Trophoblast cell (in vitro differentiated cells and primary cell): ENCODE measurements around the gene RESF1. TPM values are rescaled to one million over a fixed set of nuclear protein-coding genes. Genes with fewer than 3 reads are reported as not detected.

Source experiments
- DNase-seq, 2 donors: peaks; one replicate each; pipeline ENCODE4 v3.0.0-alpha.2; 2016
- H2AFZ ChIP-seq: 2 replicates; pipeline ENCODE4 v1.6.1; 2013; ENCODE audit warnings: low read length, moderate library complexity, mild to moderate bottlenecking; ENCODE audit not compliant: insufficient read depth, poor library complexity
- H2AK5ac ChIP-seq: 2 replicates; pipeline ENCODE4 v1.6.1; 2013; ENCODE audit warnings: mild to moderate bottlenecking, low read length
- H2BK120ac ChIP-seq: 2 replicates; pipeline ENCODE4 v1.6.1; 2013; ENCODE audit warnings: low read length, mild to moderate bottlenecking, moderate library complexity; ENCODE audit not compliant: insufficient read depth, poor library complexity
- H2BK12ac ChIP-seq: 2 replicates; pipeline ENCODE4 v1.6.1; 2013; ENCODE audit warnings: mild to moderate bottlenecking, low read length, moderate library complexity
- H2BK5ac ChIP-seq: 2 replicates; pipeline ENCODE4 v1.6.1; 2013; ENCODE audit warnings: low read length, low read depth, moderate library complexity, mild to moderate bottlenecking; ENCODE audit not compliant: poor library complexity
- H3K14ac ChIP-seq: 2 replicates; pipeline ENCODE4 v1.6.1; 2013; ENCODE audit warnings: mild to moderate bottlenecking, low read length
- H3K18ac ChIP-seq: 2 replicates; pipeline ENCODE4 v1.6.1; 2013; ENCODE audit warnings: mild to moderate bottlenecking, low read length
- H3K23ac ChIP-seq: 2 replicates; pipeline ENCODE4 v1.6.1; 2013; ENCODE audit warnings: low read length
- H3K27ac ChIP-seq: 2 replicates; pipeline ENCODE4 v1.5.1; 2013; ENCODE audit warnings: low read depth, mild to moderate bottlenecking, inconsistent platforms, low read length, moderate library complexity
- H3K27me3 ChIP-seq: 2 replicates; pipeline ENCODE4 v1.6.1; 2013; ENCODE audit warnings: inconsistent platforms, mild to moderate bottlenecking, low read length, moderate library complexity; ENCODE audit not compliant: insufficient read depth
- H3K36me3 ChIP-seq, 2 experiments: 1 replicate in 1 of 2; 2 replicates in 1 of 2; pipeline ENCODE4 v1.6.1; 2013; ENCODE audit warnings: low read length in 2 of 2, mild to moderate bottlenecking in 2 of 2, moderate library complexity in 1 of 2; ENCODE audit not compliant: insufficient read depth in 2 of 2, control insufficient read depth in 1 of 2
- H3K4ac ChIP-seq: 2 replicates; pipeline ENCODE4 v1.6.1; 2013; ENCODE audit warnings: low read depth, mild to moderate bottlenecking, low read length, moderate library complexity
- H3K4me1 ChIP-seq, 2 experiments: 1 replicate in 1 of 2; 2 replicates in 1 of 2; pipeline ENCODE4 v1.6.1; 2013; ENCODE audit warnings: low read length in 2 of 2, mild to moderate bottlenecking in 2 of 2, moderate library complexity in 1 of 2; ENCODE audit not compliant: insufficient read depth in 2 of 2, control insufficient read depth in 1 of 2
- H3K4me2 ChIP-seq: 2 replicates; pipeline ENCODE4 v1.6.1; 2013; ENCODE audit warnings: inconsistent platforms, mild to moderate bottlenecking, low read length, moderate library complexity
- H3K4me3 ChIP-seq: 2 replicates; pipeline ENCODE4 v1.5.1; 2013; ENCODE audit warnings: mild to moderate bottlenecking, low read depth, low read length, inconsistent platforms
- H3K79me1 ChIP-seq: one replicate; pipeline ENCODE4 v1.6.1; 2013; ENCODE audit warnings: low read length
- H3K79me2 ChIP-seq: 2 replicates; pipeline ENCODE4 v1.6.1; 2013; ENCODE audit warnings: low read length, mild to moderate bottlenecking; ENCODE audit not compliant: control insufficient read depth, insufficient read depth, poor library complexity
- H3K9ac ChIP-seq: 2 replicates; pipeline ENCODE4 v1.6.1; 2013; ENCODE audit warnings: mild to moderate bottlenecking, low read length
- H3K9me3 ChIP-seq: 2 replicates; pipeline ENCODE4 v1.6.1; 2013; ENCODE audit warnings: low read depth, mild to moderate bottlenecking, control low read depth, inconsistent platforms, low read length; ENCODE audit not compliant: insufficient read depth
- H4K12ac ChIP-seq: 2 replicates; pipeline ENCODE4 v1.6.1; 2013; ENCODE audit warnings: low read depth, mild to moderate bottlenecking, low read length, moderate library complexity
- H4K8ac ChIP-seq: 2 replicates; pipeline ENCODE4 v1.6.1; 2013; ENCODE audit warnings: low read depth, mild to moderate bottlenecking, low read length, moderate library complexity
- H4K91ac ChIP-seq: one replicate; pipeline ENCODE4 v1.6.1; 2013; ENCODE audit warnings: low read depth, mild to moderate bottlenecking, low read length, moderate library complexity
- WGBS: extraction: QIAGEN DNeasy Blood & Tissue Kit; methylation state at CpG from one replicate; pipeline ENCODE4 v1.1.7; 2013; ENCODE audit warnings: missing lambda C conversion rate; ENCODE audit not compliant: insufficient read length, insufficient coverage; ENCODE audit errors: extremely low coverage; 5-methylcytosine and 5-hydroxymethylcytosine counted together
- polyA plus RNA-seq: library from polyadenylated mRNA; stranded (reverse); fragments of 200-250 nt; gene quantifications from 2 replicates; pipeline ENCODE4 v1.2.3, GENCODE V29; 2013

RESF1 gene, protein sequence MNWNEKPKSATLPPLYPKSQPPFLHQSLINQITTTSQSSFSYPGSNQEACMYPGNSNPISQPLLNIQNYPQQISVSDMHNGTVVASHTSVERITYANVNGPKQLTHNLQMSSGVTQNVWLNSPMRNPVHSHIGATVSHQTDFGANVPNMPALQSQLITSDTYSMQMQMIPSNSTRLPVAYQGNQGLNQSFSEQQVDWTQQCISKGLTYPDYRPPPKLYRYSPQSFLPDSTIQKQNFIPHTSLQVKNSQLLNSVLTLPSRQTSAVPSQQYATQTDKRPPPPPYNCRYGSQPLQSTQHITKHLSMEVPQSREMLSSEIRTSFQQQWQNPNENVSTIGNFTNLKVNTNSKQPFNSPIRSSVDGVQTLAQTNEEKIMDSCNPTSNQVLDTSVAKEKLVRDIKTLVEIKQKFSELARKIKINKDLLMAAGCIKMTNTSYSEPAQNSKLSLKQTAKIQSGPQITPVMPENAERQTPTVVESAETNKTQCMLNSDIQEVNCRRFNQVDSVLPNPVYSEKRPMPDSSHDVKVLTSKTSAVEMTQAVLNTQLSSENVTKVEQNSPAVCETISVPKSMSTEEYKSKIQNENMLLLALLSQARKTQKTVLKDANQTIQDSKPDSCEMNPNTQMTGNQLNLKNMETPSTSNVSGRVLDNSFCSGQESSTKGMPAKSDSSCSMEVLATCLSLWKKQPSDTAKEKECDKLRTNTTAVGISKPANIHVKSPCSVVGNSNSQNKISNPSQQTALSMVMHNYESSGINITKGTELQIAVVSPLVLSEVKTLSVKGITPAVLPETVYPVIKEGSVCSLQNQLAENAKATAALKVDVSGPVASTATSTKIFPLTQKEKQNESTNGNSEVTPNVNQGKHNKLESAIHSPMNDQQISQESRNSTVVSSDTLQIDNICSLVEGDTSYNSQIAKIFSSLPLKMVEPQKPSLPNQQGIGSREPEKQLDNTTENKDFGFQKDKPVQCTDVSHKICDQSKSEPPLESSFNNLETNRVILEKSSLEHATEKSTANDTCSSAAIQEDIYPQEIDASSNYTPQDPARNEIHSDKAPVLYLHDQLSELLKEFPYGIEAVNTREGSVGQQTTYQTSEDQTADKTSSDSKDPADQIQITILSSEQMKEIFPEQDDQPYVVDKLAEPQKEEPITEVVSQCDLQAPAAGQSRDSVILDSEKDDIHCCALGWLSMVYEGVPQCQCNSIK (N-terminal part only)
- 38.8 and 41.7 TPM in 2 replicates for polyA plus RNA-seq

DNA sequence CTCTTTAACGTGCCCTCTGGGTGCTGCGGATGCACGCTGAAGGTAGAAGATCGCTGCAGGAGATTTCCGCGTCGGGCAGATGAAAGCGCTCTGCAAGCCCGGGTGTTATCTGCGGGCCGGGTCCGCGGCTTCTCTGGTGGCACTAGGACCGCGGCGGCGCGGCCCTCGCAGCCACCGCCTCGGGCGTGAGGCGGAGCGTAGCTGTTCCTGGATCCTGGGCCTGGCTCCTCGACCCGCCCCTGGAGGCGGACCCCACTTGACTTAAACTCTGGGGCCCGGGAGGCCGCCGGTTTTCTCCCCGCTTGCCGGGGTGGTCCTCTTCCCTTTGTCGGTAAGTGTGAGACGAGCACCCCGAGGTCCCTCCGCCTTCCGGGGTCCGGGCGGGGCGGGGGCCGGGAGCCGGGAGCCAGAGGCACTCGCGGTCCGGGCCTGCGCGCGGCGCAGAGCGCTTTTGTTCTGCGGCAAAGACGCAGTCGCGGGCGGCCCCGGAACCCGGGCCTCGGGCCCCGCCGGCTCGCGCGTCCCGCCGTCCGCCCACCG, at the start of gene RESF1:
RESF1 (plus strand) TSS at position 255 of the 540 bp plus-strand sequence. CDS start 21,541 bp downstream, outside the sequence.
- Histone ChIP-seq H3K14ac (peak within 1 kb of the TSS; percentile 83), H2AK5ac (no peak within 1 kb of the TSS), H4K91ac (peak within 1 kb of the TSS; percentile 85), H3K27ac (peak within 1 kb of the TSS; percentile 79), H4K8ac (peak within 1 kb of the TSS; percentile 91), H2BK5ac (peak within 1 kb of the TSS; percentile 92), H4K12ac (peak within 1 kb of the TSS; percentile 88), H2AFZ (peak within 1 kb of the TSS; percentile 61), H3K4me1 (peaks cover 6 to 9% of the 10 kb centered on the region in 2 experiments), H3K4me3 (peak within 1 kb of the TSS; percentile 80), H3K79me1 (peaks cover 11% of the 10 kb centered on the region), H3K27me3 (no peaks in the 10 kb centered on the region), H3K79me2 (peaks cover 5% of the 10 kb centered on the region), H3K9ac (peak within 1 kb of the TSS; percentile 65), H3K4ac (peak within 1 kb of the TSS; percentile 77), H3K36me3 (peaks cover 4 to 8% of the 10 kb centered on the region in 2 experiments), H2BK120ac (peak within 1 kb of the TSS; percentile 87), H2BK12ac (peak within 1 kb of the TSS; percentile 30), H3K18ac (peak within 1 kb of the TSS; percentile 66), H3K9me3 (no peaks in the 10 kb centered on the region), H3K4me2 (peak within 1 kb of the TSS; percentile 79), H3K23ac (no peak within 1 kb of the TSS)
- DNase-seq, result peak; percentile 95 to 96
- WGBS, result no CpG with 5 or more reads among the region's 67 CpGs

DNA sequence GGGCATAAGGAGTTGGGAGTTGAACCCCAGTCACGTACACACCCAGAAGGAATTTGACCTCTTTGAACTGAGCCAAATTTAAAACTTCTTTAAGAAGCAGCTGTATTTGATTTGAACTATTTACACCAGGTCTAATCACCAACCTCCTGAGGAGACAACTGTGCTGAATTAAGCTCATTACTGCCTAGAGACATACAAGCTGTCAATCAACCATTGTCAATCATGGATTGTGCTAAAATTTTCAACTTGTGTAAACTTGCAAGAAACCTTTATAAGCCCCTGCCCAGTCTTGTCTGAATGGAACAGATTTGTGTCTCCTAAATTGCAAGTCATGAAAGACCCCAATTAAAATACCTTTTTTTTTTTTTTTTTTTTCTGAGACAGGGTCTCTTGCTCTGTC, 44.3 kb upstream of the RESF1 start:
- Histone ChIP-seq H3K23ac (no peak overlapping the region), H2BK12ac (no peak overlapping the region), H3K79me1 (peaks cover 1% of the 10 kb centered on the region), H3K9ac (no peak overlapping the region), H3K4me2 (no peak overlapping the region), H3K27ac (no peak overlapping the region), H2AFZ (no peak overlapping the region), H3K4me1 (no peaks in the 10 kb centered on the region), H3K14ac (no peak overlapping the region), H3K27me3 (no peaks in the 10 kb centered on the region), H3K18ac (no peak overlapping the region), H3K4me3 (no peak overlapping the region), H2BK5ac (no peak overlapping the region), H4K12ac (no peak overlapping the region), H3K9me3 (peaks cover 1% of the 10 kb centered on the region), H4K8ac (no peak overlapping the region), H4K91ac (no peak overlapping the region), H2BK120ac (no peak overlapping the region), H3K4ac (no peak overlapping the region), H3K36me3 (no peaks in the 10 kb centered on the region), H2AK5ac (no peak overlapping the region), H3K79me2 (no peaks in the 10 kb centered on the region)
- no CpG with 5 or more reads among the region's 1 CpG for WGBS
- no peak for DNase-seq

DNA sequence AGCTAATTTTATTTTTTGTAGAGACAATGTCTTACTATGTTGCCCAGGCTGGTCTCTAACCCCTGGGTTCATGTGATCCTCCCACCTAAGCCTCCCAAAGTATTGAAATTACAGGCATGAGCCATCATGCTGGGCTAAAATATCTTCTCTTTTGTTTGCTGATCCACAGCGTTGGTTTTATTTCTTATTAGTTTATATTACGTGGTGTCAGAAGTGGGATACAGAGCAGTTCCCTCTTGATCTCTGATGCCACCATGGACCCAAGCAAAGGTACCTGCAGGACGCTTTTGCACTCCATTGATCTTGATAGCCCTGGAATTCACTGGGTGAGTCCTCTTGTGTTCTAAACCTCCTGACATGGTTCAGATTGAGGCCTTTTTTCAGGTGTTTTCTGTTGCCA, 43.8 kb upstream of the RESF1 start:
- no peak overlapping the region for H3K14ac ChIP-seq
- H3K36me3 ChIP-seq, result no peaks in the 10 kb centered on the region
- no peak overlapping the region for H2BK5ac ChIP-seq
- no peak overlapping the region for H3K4me3 ChIP-seq
- H3K4ac ChIP-seq, result no peak overlapping the region
- no peak overlapping the region for H2AFZ ChIP-seq
- H2BK120ac ChIP-seq, result no peak overlapping the region
- H3K23ac ChIP-seq, result no peak overlapping the region
- H3K4me1 ChIP-seq, result no peaks in the 10 kb centered on the region
- no peak overlapping the region for H4K12ac ChIP-seq
- no peak overlapping the region for H4K91ac ChIP-seq
- no peak overlapping the region for H3K27ac ChIP-seq
- peaks cover 1% of the 10 kb centered on the region for H3K9me3 ChIP-seq
- no peak for DNase-seq
- H4K8ac ChIP-seq, result no peak overlapping the region
- no peak overlapping the region for H3K4me2 ChIP-seq
- H3K9ac ChIP-seq, result no peak overlapping the region
- no CpG with 5 or more reads among the region's 3 CpGs for WGBS
- H3K79me2 ChIP-seq, result no peaks in the 10 kb centered on the region
- H2BK12ac ChIP-seq, result no peak overlapping the region
- no peak overlapping the region for H2AK5ac ChIP-seq
- no peaks in the 10 kb centered on the region for H3K27me3 ChIP-seq
- H3K18ac ChIP-seq, result no peak overlapping the region
- H3K79me1 ChIP-seq, result peaks cover 1% of the 10 kb centered on the region
